GM08714 (cell line): Measurements from ENCODE around the gene PLEKHH2.
"Not testable (repeated sequence)": the region's sequence is repeated elsewhere in the genome, so short reads cannot be mapped to it uniquely, and the experiment has no call there.

ENCODE experiments used
- H3K4me3 ChIP-seq: fragments of 200-500 bp; sonication (Bioruptor generic); 2 replicates; pipeline ENCODE4 v1.5.1; 2014; ENCODE audit warnings: mild to moderate bottlenecking, low read length, inconsistent platforms
- ZNF274 ChIP-seq: IDR thresholded peaks from 2 replicates; pipeline ENCODE4 v1.6.1; 2012; ENCODE audit warnings: mild to moderate bottlenecking, low read depth, low read length

Gene PLEKHH2

DNA sequence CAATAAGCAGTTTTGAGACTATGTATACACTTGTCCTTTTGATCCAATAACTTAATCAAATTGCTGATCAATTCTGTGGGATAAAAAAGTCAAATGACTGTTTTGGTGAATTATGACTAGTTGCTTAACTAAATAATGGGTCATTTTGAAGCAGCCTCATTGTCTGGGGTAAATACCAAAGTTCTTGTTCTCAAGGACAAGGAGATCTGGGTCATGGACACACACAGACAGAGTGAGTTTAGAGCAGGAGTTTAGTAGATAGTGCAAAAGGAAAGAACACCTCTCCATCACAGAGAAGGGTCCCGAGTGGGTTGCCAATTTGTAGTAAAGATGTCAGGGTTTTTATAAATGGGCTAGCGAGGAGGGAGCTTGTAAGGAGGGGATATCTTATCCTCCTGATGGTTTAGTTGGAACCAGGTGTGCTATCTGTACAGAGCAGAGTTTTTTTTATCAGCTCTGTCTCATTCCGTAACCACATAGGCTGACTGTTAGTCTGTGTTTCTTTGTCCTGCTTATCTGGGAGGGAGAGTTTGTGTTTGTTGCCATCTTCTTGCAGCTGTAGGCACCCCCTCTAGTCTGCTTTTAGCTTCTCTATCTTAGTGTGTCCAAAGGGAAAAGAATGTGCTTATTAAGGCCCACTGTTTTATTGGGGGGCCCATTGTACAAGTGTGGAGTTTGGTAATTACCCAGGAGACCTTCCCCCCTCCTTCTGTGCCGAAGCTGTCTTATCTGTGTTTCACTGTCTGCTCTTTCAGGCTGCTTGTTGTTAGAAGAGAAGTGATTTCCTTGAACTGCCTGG lies 87.9 kb downstream of the PLEKHH2 start:
- no peak for TF ChIP-seq ZNF274
- H3K4me3 ChIP-seq, result no peak overlapping the region

DNA sequence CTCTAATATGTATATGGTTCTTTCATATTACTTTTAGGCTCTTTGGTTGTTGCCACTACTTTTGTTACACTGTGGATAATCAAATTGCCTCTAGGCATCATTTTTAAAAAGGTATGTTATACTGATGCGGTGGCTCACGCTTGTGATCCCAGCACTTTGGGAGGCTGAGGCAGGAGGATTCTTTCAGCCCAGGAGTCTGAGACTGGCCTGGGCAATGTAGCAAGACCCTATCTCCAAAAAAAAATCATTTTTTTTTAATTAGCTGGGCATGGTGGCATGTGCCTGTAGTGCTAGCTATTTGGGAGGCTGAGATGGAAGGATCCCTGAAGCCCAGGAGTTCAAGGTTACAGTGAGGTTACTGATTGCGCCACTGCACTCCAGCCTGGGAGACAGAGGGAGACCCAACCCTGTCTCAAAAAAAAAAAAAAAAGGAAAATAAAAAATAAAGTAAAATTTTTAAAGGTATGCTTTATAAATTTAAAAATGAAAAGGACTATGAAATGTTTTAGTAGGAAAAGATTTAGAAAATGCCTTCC lies 88.7 kb downstream of the PLEKHH2 start:
- no peak overlapping the region for H3K4me3 ChIP-seq
- no peak for TF ChIP-seq ZNF274

DNA sequence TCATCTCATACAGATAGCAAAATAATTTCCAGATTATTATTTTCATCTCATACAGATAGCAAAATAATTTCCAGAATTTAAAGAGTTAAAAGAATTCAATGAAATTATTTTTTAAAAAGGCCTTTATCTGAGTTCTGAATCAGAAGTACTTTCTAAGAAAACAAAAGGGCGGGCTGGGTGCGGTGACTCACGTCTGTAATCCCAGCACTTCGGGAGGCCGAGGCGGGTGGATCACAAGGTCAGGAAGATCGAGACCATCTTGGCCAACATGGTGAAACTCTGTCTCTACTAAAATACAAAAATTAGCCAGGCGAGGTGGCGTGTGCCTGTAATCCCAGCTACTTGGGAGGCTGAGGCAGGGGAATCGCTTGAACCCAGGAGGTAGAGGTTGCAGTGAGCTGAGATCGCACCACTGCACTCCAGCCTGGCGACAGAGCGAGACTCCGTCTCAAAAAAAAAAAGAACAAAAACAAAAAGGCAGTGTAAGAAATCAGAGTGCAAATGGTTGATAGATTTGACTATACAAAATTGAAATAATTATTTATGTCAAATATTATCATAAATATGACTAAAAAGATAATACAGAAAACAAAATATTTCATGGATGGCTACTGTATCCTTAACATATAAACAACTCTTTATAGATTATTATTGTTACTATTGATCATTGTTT lies 90.0 kb downstream of the PLEKHH2 start:
- H3K4me3 ChIP-seq, result not testable (repeated sequence)

DNA sequence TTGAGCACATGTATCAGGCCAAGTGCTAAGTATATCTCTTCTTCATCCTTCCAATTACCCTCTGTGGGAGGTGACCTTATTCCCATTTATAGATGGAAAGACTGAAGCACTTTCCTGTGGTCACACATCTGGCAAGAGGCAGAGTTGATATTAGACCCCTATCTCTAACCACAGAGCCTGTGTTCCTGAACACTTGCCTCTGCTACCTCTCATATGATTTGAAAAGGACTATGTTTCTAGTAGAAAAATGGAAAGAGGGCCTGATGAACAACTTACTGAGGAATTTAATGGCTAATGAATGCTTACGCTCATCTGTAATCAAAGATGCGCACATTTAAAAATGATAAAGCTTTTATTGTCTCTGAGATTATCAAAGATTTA lies 90.6 kb downstream of the PLEKHH2 start:
- no peak overlapping the region for H3K4me3 ChIP-seq
- no peak for TF ChIP-seq ZNF274

DNA sequence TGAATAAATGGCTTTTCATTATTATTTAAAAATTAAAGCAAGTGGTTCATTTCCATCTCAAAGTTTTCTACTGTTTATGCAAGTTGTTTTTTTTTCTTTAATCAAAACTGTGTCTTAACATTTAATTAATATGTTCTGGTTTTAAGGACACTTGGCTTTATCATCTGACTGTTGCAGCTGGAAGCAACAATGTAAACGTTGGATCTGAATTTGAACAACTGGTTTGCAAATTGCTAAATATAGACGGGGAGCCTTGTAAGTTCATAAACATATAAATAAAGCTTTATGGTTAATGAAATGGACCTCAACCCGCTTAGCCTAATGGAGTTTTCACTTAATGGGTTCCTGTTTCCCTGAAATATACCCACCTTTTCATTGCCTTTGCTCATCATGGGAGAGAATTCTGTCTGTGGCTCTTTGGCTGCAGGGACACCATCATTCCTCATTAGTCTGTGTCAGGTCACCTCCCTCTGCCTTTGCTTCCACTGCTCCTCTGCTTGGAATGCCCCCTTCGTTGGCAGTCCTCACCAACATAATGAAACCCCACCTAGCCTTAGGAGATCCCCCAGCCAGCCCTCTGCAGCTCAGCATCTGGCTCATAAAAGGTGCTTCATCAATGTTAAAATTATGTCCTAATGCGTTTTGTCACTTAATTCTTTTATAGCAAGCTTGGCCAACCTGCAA lies 92.6 kb downstream of the PLEKHH2 start:
- TF ChIP-seq ZNF274, result no peak
- no peak overlapping the region for H3K4me3 ChIP-seq

DNA sequence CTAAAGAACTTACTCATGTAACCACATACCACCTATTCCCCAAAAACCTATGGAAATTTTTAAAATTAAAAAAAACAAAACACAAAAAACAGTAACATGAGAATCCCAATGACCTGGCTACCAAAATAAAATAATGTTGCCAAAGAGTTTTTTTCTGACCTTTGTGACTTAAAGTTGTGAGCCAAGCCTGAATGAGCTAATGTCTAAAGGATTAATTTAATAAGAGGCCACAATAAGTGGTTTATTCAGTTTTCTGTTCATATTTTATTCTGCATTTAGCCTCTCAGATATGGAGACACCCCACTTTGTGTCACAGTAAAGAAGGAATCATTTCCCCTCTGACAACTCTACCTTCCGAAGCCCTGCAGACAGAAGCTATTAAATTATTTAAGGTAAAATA lies 94.2 kb downstream of the PLEKHH2 start:
- no peak for TF ChIP-seq ZNF274
- no peak overlapping the region for H3K4me3 ChIP-seq

DNA sequence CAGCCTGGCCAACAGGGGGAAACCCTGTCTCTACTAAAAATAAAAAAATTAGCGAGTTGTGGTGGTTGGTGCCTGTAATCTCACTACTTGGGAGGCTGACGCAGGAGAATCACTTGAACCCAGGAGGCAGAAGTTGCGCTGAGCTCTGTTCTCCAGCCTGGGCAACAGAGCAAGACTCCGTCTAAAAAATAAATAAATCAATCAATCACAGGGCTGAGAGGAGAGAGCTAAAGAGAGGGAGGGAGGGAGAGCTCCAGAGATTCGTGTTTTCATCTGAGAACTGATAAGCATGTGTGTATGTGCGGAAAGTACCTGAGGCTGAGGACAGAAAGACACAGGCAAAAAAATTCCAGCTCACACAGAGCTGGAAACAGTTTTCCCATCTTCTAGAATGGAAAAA lies 99.6 kb downstream of the PLEKHH2 start:
- H3K4me3 ChIP-seq, result no peak overlapping the region
- TF ChIP-seq ZNF274, result no peak

DNA sequence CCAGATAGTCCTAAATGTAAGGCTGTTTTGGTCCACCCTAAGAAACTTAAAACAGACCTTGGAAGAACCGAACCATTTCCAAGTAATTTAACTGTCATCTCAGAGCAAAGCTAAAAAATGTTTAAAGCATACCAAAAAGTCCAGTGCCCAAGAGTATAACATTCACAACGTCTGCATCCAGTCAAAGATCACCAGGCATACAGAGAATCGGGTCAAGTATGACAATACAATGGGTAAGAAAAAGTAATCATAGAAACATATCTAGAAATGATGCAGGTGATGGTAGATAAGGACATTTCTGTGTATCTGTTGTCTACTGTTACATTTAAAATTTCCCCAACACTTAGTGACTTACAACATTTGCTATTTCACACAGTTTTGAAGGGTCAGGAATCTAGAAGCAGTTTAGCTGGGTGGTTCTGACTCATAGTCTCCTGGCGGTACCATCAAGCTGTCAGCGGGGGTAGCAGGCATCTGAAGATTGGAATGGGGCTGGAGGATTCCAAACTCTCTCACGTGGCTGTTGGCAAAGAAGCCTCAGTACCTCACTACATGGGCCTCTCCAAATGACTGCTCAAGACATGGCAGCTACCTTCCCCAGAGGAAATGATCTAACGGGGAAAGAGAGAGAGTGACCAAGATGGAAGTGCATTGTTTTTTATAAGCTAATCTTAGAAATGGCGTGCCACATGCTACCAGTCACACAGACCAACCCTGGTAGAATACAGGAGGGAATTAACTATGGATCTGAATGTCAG lies 100.2 kb downstream of the PLEKHH2 start:
- no peak for TF ChIP-seq ZNF274
- H3K4me3 ChIP-seq, result no peak overlapping the region

DNA sequence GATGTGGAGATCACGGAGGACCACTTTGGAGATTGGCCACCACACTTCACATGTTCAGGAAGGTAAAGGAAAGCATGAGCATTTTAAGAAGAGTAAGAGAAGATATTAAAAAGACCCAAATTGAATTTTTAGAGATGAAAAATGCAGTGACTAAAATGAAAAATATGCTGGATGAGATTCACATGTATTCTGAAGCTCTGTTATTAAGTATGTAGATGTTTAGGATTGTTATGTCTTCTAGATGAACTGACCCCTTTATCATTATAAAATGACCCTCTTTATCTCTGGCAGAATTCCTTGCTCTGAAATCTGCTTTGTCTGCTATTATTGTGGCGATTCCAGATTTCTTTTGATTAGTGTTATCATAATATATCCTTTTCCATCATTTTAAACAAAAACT lies 100.8 kb downstream of the PLEKHH2 start:
- no peak for TF ChIP-seq ZNF274
- no peak overlapping the region for H3K4me3 ChIP-seq

DNA sequence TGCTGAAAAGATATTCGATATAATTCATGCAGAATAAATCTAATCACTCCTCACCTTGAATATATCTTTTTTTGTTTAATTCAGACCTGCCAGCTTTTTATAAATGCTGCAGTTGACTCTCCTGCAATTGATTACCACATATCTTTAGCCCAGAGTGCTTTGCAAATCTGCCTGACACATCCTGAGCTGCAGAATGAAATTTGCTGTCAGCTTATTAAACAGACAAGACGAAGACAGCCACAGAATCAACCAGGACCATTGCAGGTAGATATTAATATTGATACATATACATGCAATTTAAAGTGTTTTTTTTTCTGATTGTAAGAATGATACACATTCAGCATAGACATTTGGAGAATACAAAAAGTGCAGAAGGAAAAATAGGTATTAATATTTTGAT lies 101.2 kb downstream of the PLEKHH2 start:
- TF ChIP-seq ZNF274, result no peak
- no peak overlapping the region for H3K4me3 ChIP-seq

DNA sequence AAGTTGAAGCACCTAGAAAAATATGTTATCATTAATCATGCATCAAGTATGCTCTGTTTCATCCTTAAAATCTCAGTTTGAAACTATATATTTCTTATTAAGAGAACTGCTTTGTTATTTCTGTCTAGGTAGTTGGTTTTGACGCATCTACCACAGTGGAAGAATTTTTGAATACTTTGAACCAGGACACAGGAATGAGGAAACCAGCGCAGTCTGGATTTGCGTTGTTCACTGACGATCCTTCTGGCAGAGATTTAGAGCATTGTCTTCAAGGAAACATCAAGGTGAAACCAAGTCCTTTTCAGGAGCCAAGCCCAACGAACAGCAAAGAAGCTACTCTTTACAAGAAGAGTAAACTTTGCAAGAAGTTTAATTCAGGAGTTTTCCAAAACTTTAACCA lies 106.6 kb downstream of the PLEKHH2 start:
- no peak for TF ChIP-seq ZNF274

DNA sequence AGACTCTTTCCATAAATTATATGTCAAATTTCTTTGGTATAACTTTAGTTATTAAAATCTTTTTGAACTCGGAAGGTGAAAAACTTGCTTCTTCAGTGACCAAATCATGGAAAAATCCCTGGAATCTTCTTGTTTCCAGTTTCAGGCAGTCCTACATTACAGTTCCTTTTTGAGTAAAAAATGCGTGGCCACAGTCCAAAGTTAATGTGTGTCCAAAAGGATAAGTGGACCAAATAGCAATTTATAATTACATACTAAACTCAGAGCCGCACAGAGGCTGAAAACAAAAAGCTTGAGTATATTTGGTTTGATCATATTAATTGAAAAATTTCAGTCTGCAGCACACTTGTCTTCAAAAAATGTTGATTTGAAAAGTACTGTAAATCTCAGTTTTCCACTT lies 108.4 kb downstream of the PLEKHH2 start:
- H3K4me3 ChIP-seq, result no peak overlapping the region
- TF ChIP-seq ZNF274, result no peak

More for the DNA sequence above, 106.6 kb downstream of the PLEKHH2 start:
- no peak overlapping the region for H3K4me3 ChIP-seq

DNA sequence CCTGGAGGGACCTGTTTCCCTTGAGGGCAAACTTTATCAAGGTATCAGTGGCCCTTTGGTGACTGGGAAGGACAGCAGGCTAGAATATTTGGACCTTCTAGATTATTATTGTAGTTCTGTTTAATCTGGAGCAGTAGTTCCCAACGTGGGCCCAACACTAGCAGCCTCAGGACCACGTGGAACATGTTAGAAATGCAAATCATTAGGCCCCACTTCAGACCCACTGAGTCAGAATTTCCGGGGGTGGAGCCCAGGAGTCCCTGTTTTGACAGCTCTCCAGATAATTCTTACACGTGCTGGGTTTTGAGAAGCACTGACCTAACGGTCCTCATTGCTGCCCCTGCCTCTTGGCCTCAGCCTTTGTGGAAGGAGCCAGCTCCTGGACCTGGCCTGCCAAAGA lies 111.3 kb downstream of the PLEKHH2 start:
- H3K4me3 ChIP-seq, result no peak overlapping the region
- no peak for TF ChIP-seq ZNF274

DNA sequence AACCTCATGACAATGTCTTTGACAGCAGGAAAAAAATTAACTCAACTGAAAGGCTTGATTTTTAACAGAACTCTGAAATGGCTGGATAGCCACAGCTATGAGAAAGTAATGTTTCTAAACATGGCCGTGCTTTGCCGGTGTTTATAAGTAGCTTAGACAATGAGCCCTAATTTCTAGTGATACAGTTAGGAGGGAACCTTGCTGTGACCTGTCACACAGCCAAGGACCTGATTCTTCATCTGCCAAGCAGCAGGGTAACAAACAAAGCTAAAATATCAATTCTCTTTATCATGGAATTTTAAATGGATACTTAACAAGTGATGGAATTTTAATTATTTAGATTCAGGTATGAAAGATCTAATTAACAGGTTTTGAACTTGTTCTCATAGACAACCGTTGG lies 112.5 kb downstream of the PLEKHH2 start:
- no peak for TF ChIP-seq ZNF274
- H3K4me3 ChIP-seq, result no peak overlapping the region
